ENCODE results near the gene SLC22A16. TPM values are rescaled to one million over a fixed set of nuclear protein-coding genes. Genes with fewer than 3 reads are reported as not detected.

Gene SLC22A16, protein sequence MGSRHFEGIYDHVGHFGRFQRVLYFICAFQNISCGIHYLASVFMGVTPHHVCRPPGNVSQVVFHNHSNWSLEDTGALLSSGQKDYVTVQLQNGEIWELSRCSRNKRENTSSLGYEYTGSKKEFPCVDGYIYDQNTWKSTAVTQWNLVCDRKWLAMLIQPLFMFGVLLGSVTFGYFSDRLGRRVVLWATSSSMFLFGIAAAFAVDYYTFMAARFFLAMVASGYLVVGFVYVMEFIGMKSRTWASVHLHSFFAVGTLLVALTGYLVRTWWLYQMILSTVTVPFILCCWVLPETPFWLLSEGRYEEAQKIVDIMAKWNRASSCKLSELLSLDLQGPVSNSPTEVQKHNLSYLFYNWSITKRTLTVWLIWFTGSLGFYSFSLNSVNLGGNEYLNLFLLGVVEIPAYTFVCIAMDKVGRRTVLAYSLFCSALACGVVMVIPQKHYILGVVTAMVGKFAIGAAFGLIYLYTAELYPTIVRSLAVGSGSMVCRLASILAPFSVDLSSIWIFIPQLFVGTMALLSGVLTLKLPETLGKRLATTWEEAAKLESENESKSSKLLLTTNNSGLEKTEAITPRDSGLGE
- total RNA-seq (2022) (not detected in 2 replicates), Bru-seq, nascent RNA (not detected), BruChase-seq, experiment 1, labeled RNA remaining after a 6-hour chase (percentile 8 among the genes with signal in this experiment), BruChase-seq, experiment 2, labeled RNA remaining after a 2-hour chase (percentile 8 among the genes with signal in this experiment)
- long read RNA-seq, result 0 reads

- no peak for DNase-seq (ENCODE audit: unreplicated experiment)
- Mint-ChIP-seq H3K27ac (ENCODE audit: low read depth, unreplicated experiment) (no peak within 1 kb of the TSS), H3K27me3 (ENCODE audit: insufficient read depth, unreplicated experiment) (no peaks in the 10 kb centered on the region), H3K4me3 (ENCODE audit: unreplicated experiment) (no peak within 1 kb of the TSS), H3K4me1 (ENCODE audit: insufficient read depth, unreplicated experiment) (no peaks in the 10 kb centered on the region), H3K36me3 (ENCODE audit: insufficient read depth, unreplicated experiment) (no peaks in the 10 kb centered on the region), H3K9me3 (ENCODE audit: unreplicated experiment) (no peaks in the 10 kb centered on the region)
- intact Hi-C loops (cut with micrococcal nuclease), result no loop called here
- no TSS peak for BruUV-seq (replicated peaks)
- ChIA-PET POLR2A (interaction anchor here (0.5 kb wide), 1 partner anchor 21 kb away, joined by 3 read pairs; no protein-coding TSS in a partner anchor), CTCF (no interaction called here)
- TF ChIP-seq, protein P1, sequence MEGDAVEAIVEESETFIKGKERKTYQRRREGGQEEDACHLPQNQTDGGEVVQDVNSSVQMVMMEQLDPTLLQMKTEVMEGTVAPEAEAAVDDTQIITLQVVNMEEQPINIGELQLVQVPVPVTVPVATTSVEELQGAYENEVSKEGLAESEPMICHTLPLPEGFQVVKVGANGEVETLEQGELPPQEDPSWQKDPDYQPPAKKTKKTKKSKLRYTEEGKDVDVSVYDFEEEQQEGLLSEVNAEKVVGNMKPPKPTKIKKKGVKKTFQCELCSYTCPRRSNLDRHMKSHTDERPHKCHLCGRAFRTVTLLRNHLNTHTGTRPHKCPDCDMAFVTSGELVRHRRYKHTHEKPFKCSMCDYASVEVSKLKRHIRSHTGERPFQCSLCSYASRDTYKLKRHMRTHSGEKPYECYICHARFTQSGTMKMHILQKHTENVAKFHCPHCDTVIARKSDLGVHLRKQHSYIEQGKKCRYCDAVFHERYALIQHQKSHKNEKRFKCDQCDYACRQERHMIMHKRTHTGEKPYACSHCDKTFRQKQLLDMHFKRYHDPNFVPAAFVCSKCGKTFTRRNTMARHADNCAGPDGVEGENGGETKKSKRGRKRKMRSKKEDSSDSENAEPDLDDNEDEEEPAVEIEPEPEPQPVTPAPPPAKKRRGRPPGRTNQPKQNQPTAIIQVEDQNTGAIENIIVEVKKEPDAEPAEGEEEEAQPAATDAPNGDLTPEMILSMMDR (IDR thresholded peaks at IDR 0.05; ENCODE audit: unreplicated experiment), result no peak
Observed at GRCh38 chr6:110476046-110476849, at the start of gene SLC22A16. Gene SLC22A16 (minus strand): TSS chr6:110476613. CDS start chr6:110476574, 39 bp downstream.

- intact Hi-C loops (cut with micrococcal nuclease), result loop anchor here (5.0 kb wide), 1 partner anchor 292 kb away; the partner anchor contains the start of gene CDK19
- TF ChIP-seq, protein P1 (IDR thresholded peaks at IDR 0.05; ENCODE audit: unreplicated experiment), result no peak
- peaks cover 21% of the 10 kb centered on the region for H3K4me1 Mint-ChIP-seq (ENCODE audit: insufficient read depth, unreplicated experiment)
- no peaks in the 10 kb centered on the region for H3K27me3 Mint-ChIP-seq (ENCODE audit: insufficient read depth, unreplicated experiment)
- no peak for DNase-seq (ENCODE audit: unreplicated experiment)
- ChIA-PET CTCF (interaction anchor here (0.9 to 2.1 kb wide), 2 partner anchors 421 to 425 kb away, joined by 3 to 8 read pairs; no protein-coding TSS in a partner anchor), POLR2A (no interaction called here)
- BruUV-seq (replicated peaks), result no TSS peak
- H3K36me3 Mint-ChIP-seq (ENCODE audit: insufficient read depth, unreplicated experiment), result peaks cover 5% of the 10 kb centered on the region
- no peak overlapping the region for H3K4me3 Mint-ChIP-seq (ENCODE audit: unreplicated experiment)
- no peak overlapping the region for H3K27ac Mint-ChIP-seq (ENCODE audit: low read depth, unreplicated experiment)
- no peaks in the 10 kb centered on the region for H3K9me3 Mint-ChIP-seq (ENCODE audit: unreplicated experiment)
Observed at GRCh38 chr6:110525001-110525400, 48.6 kb upstream of the SLC22A16 start.

DNA sequence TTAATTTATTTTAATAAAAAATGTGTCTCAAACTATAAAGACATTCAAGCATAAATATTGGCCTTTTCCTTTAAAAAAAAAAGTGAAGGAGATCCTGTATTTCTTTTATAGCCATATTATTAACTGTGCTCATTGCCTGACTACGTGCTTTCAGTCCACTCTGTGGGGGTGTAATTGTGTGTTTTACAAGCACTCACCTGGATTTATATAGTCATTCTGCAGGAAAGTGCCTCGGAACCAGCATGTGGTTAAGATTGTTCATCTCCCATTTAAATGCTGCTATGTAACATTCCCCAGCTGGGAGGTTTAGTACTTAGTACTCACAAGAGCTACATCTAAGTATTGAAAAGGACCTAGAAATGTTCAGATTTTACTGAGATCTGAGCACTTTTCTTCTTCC is 47.9 kb upstream of the SLC22A16 start:
- H3K9me3 Mint-ChIP-seq (ENCODE audit: unreplicated experiment), result no peaks in the 10 kb centered on the region
- no peak overlapping the region for H3K4me3 Mint-ChIP-seq (ENCODE audit: unreplicated experiment)
- TF ChIP-seq, protein P1 (IDR thresholded peaks at IDR 0.05; ENCODE audit: unreplicated experiment), result no peak
- DNase-seq (ENCODE audit: unreplicated experiment), result no peak
- BruUV-seq (replicated peaks), result no TSS peak
- peaks cover 15% of the 10 kb centered on the region for H3K4me1 Mint-ChIP-seq (ENCODE audit: insufficient read depth, unreplicated experiment)
- ChIA-PET CTCF (interaction anchor here (2.1 kb wide), 1 partner anchor 426 kb away, joined by 8 read pairs; no protein-coding TSS in a partner anchor), POLR2A (no interaction called here)
- H3K36me3 Mint-ChIP-seq (ENCODE audit: insufficient read depth, unreplicated experiment), result peaks cover 5% of the 10 kb centered on the region
- no peak overlapping the region for H3K27ac Mint-ChIP-seq (ENCODE audit: low read depth, unreplicated experiment)
- H3K27me3 Mint-ChIP-seq (ENCODE audit: insufficient read depth, unreplicated experiment), result no peaks in the 10 kb centered on the region
- intact Hi-C loops (cut with micrococcal nuclease), result no loop called here

Measured in MCF 10A (cell line).